NB4 (cell line): ENCODE measurements around the gene OR56A1.
A peak's percentile ranks its signal among the peaks of the same experiment; 100 is the strongest.

Experiments
- MAX ChIP-seq: IDR thresholded peaks from 2 replicates; pipeline ENCODE4 v1.6.1; 2011; ENCODE audit warnings: low read depth, low read length
- POLR2A ChIP-seq: IDR thresholded peaks from 2 replicates; pipeline ENCODE4 v1.6.1; 2011; ENCODE audit warnings: mild to moderate bottlenecking; ENCODE audit not compliant: insufficient read length; ENCODE audit errors: extremely low read depth
- TF ChIP-seq, protein P1 (sequence below): IDR thresholded peaks from one replicate; pipeline ENCODE4 v1.5.1; 2012; ENCODE audit warnings: low read depth, low read length

- TF ChIP-seq POLR2A (no peak), MAX (no peak)
- TF ChIP-seq, protein P1, sequence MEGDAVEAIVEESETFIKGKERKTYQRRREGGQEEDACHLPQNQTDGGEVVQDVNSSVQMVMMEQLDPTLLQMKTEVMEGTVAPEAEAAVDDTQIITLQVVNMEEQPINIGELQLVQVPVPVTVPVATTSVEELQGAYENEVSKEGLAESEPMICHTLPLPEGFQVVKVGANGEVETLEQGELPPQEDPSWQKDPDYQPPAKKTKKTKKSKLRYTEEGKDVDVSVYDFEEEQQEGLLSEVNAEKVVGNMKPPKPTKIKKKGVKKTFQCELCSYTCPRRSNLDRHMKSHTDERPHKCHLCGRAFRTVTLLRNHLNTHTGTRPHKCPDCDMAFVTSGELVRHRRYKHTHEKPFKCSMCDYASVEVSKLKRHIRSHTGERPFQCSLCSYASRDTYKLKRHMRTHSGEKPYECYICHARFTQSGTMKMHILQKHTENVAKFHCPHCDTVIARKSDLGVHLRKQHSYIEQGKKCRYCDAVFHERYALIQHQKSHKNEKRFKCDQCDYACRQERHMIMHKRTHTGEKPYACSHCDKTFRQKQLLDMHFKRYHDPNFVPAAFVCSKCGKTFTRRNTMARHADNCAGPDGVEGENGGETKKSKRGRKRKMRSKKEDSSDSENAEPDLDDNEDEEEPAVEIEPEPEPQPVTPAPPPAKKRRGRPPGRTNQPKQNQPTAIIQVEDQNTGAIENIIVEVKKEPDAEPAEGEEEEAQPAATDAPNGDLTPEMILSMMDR = peak; percentile 11
Measured at GRCh38 chr11:5983443-5983842, 47.1 kb downstream of the OR56A1 start.
